Activated naive CD4-positive, alpha-beta T cell treated with Interleukin-2 at 50 U/mL for 16 hours (primary cell): ENCODE data around the gene PLCB4.

Experiments
- DNase-seq: peaks from one replicate; pipeline ENCODE4 v3.0.0-alpha.2; 2020

PLCB4 gene

GRCh38 chr20:9413001-9413400 lies 344.1 kb downstream of the PLCB4 start:
- no peak for DNase-seq

GRCh38 chr20:9415426-9415825 lies 346.5 kb downstream of the PLCB4 start:
- no peak for DNase-seq

- no peak for DNase-seq
Observed at GRCh38 chr20:9416421-9416820, 347.5 kb downstream of the PLCB4 start.

- DNase-seq, result no peak
Observed at GRCh38 chr20:9417665-9418064, 348.8 kb downstream of the PLCB4 start.

GRCh38 chr20:9422321-9423057 lies 353.6 kb downstream of the PLCB4 start:
- DNase-seq, result no peak

- DNase-seq, result no peak
Observed at GRCh38 chr20:9424551-9424950, 355.7 kb downstream of the PLCB4 start.

- DNase-seq, result no peak
Observed at GRCh38 chr20:9427430-9428291, 358.8 kb downstream of the PLCB4 start.

GRCh38 chr20:9428292-9428607 lies 359.4 kb downstream of the PLCB4 start:
- no peak for DNase-seq

- no peak for DNase-seq
Observed at GRCh38 chr20:9439806-9440205, 370.9 kb downstream of the PLCB4 start.

GRCh38 chr20:9440892-9441291 lies 372.0 kb downstream of the PLCB4 start:
- DNase-seq, result no peak

GRCh38 chr20:9441948-9442347 lies 373.1 kb downstream of the PLCB4 start:
- DNase-seq, result no peak

- DNase-seq, result no peak
Observed at GRCh38 chr20:9442858-9443257, 374.0 kb downstream of the PLCB4 start.

GRCh38 chr20:9444921-9445320 lies 376.0 kb downstream of the PLCB4 start:
- DNase-seq, result no peak

GRCh38 chr20:9447182-9447581 lies 378.3 kb downstream of the PLCB4 start:
- no peak for DNase-seq

- DNase-seq, result no peak
Observed at GRCh38 chr20:9453201-9453600, 384.3 kb downstream of the PLCB4 start.

GRCh38 chr20:9454791-9455190 lies 385.9 kb downstream of the PLCB4 start:
- no peak for DNase-seq

GRCh38 chr20:9457136-9457535 lies 388.2 kb downstream of the PLCB4 start:
- no peak for DNase-seq

GRCh38 chr20:9458138-9458796 lies 389.4 kb downstream of the PLCB4 start:
- no peak for DNase-seq

- DNase-seq, result no peak
Observed at GRCh38 chr20:9460518-9460917, 391.6 kb downstream of the PLCB4 start.

- DNase-seq, result no peak
Observed at GRCh38 chr20:9467995-9468394, 399.1 kb downstream of the PLCB4 start.

- DNase-seq, result no peak
Observed at GRCh38 chr20:9474835-9475415, 406.0 kb downstream of the PLCB4 start.

GRCh38 chr20:9475456-9475855 lies 406.6 kb downstream of the PLCB4 start:
- no peak for DNase-seq

GRCh38 chr20:9476174-9476573 lies 407.3 kb downstream of the PLCB4 start:
- DNase-seq, result no peak

GRCh38 chr20:9476637-9477036 lies 407.8 kb downstream of the PLCB4 start:
- DNase-seq, result no peak
